Endodermal cell (in vitro differentiated cells): ENCODE measurements around the gene KMT2C. TPM values are rescaled to one million over a fixed set of nuclear protein-coding genes. Genes with fewer than 3 reads are reported as not detected.

Experiments
- DNase-seq: peaks from one replicate; pipeline ENCODE4 v3.0.0-alpha.2; 2017
- H3K27ac ChIP-seq: 2 replicates; pipeline ENCODE4 v1.5.1; 2013; ENCODE audit warnings: mild to moderate bottlenecking, low read depth, low read length, moderate library complexity
- H3K27me3 ChIP-seq: 2 replicates; pipeline ENCODE4 v1.6.1; 2013; ENCODE audit warnings: mild to moderate bottlenecking, low read length, moderate library complexity; ENCODE audit not compliant: insufficient read depth, control insufficient read depth, poor library complexity, severe bottlenecking
- H3K36me3 ChIP-seq: 2 replicates; pipeline ENCODE4 v1.7.0; 2013; ENCODE audit warnings: mild to moderate bottlenecking, low read length, moderate library complexity; ENCODE audit not compliant: control insufficient read depth, insufficient read depth
- H3K4me1 ChIP-seq: one replicate; pipeline ENCODE4 v1.7.0; 2013; ENCODE audit warnings: low read length; ENCODE audit not compliant: control insufficient read depth, insufficient read depth
- H3K4me3 ChIP-seq: 2 replicates; pipeline ENCODE4 v1.5.1; 2013; ENCODE audit warnings: mild to moderate bottlenecking, low read length, moderate library complexity
- H3K9ac ChIP-seq: 2 replicates; pipeline ENCODE4 v1.6.1; 2013; ENCODE audit warnings: mild to moderate bottlenecking, low read length, moderate library complexity; ENCODE audit not compliant: poor library complexity, severe bottlenecking; ENCODE audit errors: extremely low read depth
- H3K9me3 ChIP-seq: 2 replicates; pipeline ENCODE4 v1.6.1; 2013; ENCODE audit warnings: mild to moderate bottlenecking, low read length, moderate library complexity; ENCODE audit not compliant: control insufficient read depth
- H3K27ac Mint-ChIP-seq: 2 replicates; pipeline ENCODE4 v1.8.0; 2020; ENCODE audit warnings: mixed read lengths
- H3K27me3 Mint-ChIP-seq: 2 replicates; pipeline ENCODE4 v1.8.0; 2021; ENCODE audit warnings: mild to moderate bottlenecking, mixed read lengths; ENCODE audit not compliant: insufficient read depth
- H3K36me3 Mint-ChIP-seq: 2 replicates; pipeline ENCODE4 v1.8.0; 2020; ENCODE audit warnings: low read depth, mixed read lengths
- H3K4me1 Mint-ChIP-seq: 2 replicates; pipeline ENCODE4 v1.8.0; 2020; ENCODE audit warnings: mixed read lengths
- H3K4me3 Mint-ChIP-seq: 2 replicates; pipeline ENCODE4 v1.8.0; 2020; ENCODE audit warnings: mild to moderate bottlenecking, moderate library complexity, mixed read lengths
- H3K9me3 Mint-ChIP-seq: 2 replicates; pipeline ENCODE4 v1.8.0; 2020; ENCODE audit warnings: mild to moderate bottlenecking, mixed read lengths
- CTCF ChIP-seq: fragments of 200-600 bp; sonication (generic); conservative IDR thresholded peaks from 2 replicates; pipeline ENCODE4 v1.5.0; 2021; ENCODE audit warnings: antibody characterized with exemption, mild to moderate bottlenecking
- WGBS, 2 experiments: methylation state at CpG; one replicate each; pipeline versions ENCODE4 v1.1.5 to v1.1.7; 2013; ENCODE audit warnings: missing lambda C conversion rate in 2 of 2, mixed read lengths in 1 of 2; ENCODE audit not compliant: insufficient coverage in 1 of 2, insufficient read length in 1 of 2; 5-methylcytosine and 5-hydroxymethylcytosine counted together
- total RNA-seq, 2 donors: library from RNA; stranded (reverse); fragmentation: NEBNext Ultra II Directional in 1 of 2; extraction: Animal tissue kit (Norgen Biotek cat#: 25700) in 1 of 2; gene quantifications; 2 replicates in 1 of 2; 3 replicates in 1 of 2; pipeline ENCODE4 v1.2.1, GENCODE V29; 2021

The KMT2C gene
- total RNA-seq, 2 donors from 2014 or later = 54.3 to 60.6 TPM

DNA sequence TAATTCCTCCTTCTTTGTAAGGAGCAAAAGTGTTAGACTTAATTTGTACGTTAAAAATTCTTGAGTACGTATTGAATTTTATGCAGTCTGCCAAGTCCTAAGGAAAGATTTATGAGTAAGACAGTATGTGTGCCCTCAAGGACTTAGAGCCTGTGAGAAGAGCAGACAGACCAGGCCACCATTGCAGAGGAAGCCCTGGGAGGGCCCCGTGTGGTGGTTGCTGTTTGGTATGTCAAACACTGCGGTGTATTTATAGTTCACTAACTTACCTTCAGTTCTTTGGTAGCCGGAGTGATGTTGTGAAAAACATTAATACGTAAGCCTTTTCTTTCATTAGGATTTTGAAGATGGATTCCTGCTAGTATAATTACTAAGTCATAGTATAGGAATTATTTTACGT lies 327.4 kb downstream of the KMT2C start:
- H3K36me3 Mint-ChIP-seq = peaks cover 44% of the 10 kb centered on the region
- WGBS, 2 experiments = 93 to 94% methylated on average over 5 to 7 of the region's 7 CpGs
- Histone ChIP-seq H3K36me3 (peaks cover 54% of the 10 kb centered on the region), H3K9ac (no peak overlapping the region), H3K27me3 (no peaks in the 10 kb centered on the region), H3K4me3 (no peak overlapping the region), H3K4me1 (no peaks in the 10 kb centered on the region), H3K9me3 (no peaks in the 10 kb centered on the region), H3K27ac (no peak overlapping the region)
- H3K27ac Mint-ChIP-seq = no peak overlapping the region
- H3K9me3 Mint-ChIP-seq = no peaks in the 10 kb centered on the region
- no peaks in the 10 kb centered on the region for H3K27me3 Mint-ChIP-seq
- peaks cover 15% of the 10 kb centered on the region for H3K4me1 Mint-ChIP-seq
- no peak for DNase-seq
- no peak overlapping the region for H3K4me3 Mint-ChIP-seq
- peak; percentile 20 for TF ChIP-seq CTCF

DNA sequence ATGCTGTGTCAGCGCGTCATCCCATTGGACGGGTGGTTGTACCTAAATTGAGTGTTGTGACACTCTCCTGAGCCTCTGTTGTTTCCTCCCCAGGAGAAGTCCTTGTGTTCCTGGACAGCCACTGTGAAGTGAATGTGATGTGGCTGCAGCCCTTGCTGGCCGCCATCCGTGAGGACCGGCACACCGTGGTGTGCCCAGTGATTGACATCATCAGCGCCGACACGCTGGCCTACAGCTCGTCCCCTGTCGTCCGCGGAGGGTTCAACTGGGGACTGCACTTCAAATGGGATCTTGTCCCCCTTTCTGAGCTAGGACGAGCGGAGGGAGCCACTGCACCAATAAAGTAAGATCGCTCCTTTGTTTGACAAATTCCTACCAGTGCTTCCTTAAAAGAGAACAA lies 327.9 kb downstream of the KMT2C start:
- Mint-ChIP-seq H3K36me3 (peaks cover 43% of the 10 kb centered on the region), H3K4me1 (peaks cover 15% of the 10 kb centered on the region), H3K9me3 (no peaks in the 10 kb centered on the region), H3K27ac (no peak overlapping the region), H3K27me3 (no peaks in the 10 kb centered on the region), H3K4me3 (no peak overlapping the region)
- peaks cover 53% of the 10 kb centered on the region for H3K36me3 ChIP-seq
- H3K27ac ChIP-seq = no peak overlapping the region
- no peaks in the 10 kb centered on the region for H3K9me3 ChIP-seq
- H3K9ac ChIP-seq = no peak overlapping the region
- TF ChIP-seq CTCF = no peak
- H3K4me1 ChIP-seq = no peaks in the 10 kb centered on the region
- no peak overlapping the region for H3K4me3 ChIP-seq
- no peak for DNase-seq
- H3K27me3 ChIP-seq = no peaks in the 10 kb centered on the region
- 97 to 98% methylated on average over 16 to 17 of the region's 17 CpGs for WGBS, 2 experiments

DNA sequence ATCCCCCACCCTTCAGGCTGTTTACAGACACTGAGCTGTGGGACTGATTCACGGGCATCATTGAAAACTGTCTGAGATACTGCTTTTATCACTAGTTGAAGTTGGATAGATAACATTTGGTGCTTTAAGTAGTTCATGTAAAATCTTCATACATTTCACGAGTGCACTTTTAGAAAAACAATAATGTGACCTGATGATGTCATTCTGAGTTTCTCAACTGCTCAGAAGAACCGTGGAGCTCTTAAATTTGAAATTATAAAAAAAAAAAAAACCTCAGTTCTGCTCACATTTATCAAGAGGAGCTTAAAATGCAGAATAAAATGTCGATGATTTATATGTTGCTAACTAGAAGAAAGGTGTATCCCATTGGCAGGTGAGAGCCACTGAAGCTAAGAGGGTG lies 328.8 kb downstream of the KMT2C start:
- no peak overlapping the region for H3K27ac Mint-ChIP-seq
- 88 to 99% methylated on average over 3 to 4 of the region's 4 CpGs for WGBS, 2 experiments
- no peaks in the 10 kb centered on the region for H3K9me3 ChIP-seq

More for the DNA sequence above, 328.8 kb downstream of the KMT2C start:
- Mint-ChIP-seq H3K27me3 (no peaks in the 10 kb centered on the region), H3K4me3 (no peak overlapping the region), H3K4me1 (peaks cover 15% of the 10 kb centered on the region), H3K36me3 (peaks cover 48% of the 10 kb centered on the region), H3K9me3 (no peaks in the 10 kb centered on the region)
- no peak overlapping the region for H3K27ac ChIP-seq
- H3K4me1 ChIP-seq = no peaks in the 10 kb centered on the region
- H3K36me3 ChIP-seq = peaks cover 51% of the 10 kb centered on the region
- no peaks in the 10 kb centered on the region for H3K27me3 ChIP-seq
- no peak for TF ChIP-seq CTCF
- no peak overlapping the region for H3K9ac ChIP-seq
- H3K4me3 ChIP-seq = no peak overlapping the region
- DNase-seq = no peak
